Occipital lobe (tissue), 2 donors: Measurements from ENCODE around the gene MAP4K3. TPM values are rescaled to one million over a fixed set of nuclear protein-coding genes. Genes with fewer than 3 reads are reported as not detected.
"Not testable (repeated sequence)": the region's sequence is repeated elsewhere in the genome, so short reads cannot be mapped to it uniquely, and the experiment has no call there.

Source experiments
- DNase-seq: peaks from one replicate; lab custom pipeline; 2025; lab: John Stamatoyannopoulos, UW
- total RNA-seq: library from RNA; depleted of rRNA; stranded (reverse); fragments of >200 nt; gene quantifications from one replicate; pipeline ENCODE4 v1.2.3, GENCODE V29; 2014

Gene MAP4K3
- total RNA-seq, 1 donor from 2014 or later, result 122 TPM

GRCh38 chr2:39375917-39376316 is 61.2 kb downstream of the MAP4K3 start:
- no peak for DNase-seq

- DNase-seq, result no peak
Observed at GRCh38 chr2:39373181-39373802, 63.8 kb downstream of the MAP4K3 start.

GRCh38 chr2:39370101-39370500 is 67.0 kb downstream of the MAP4K3 start:
- DNase-seq, result no peak

- DNase-seq, result no peak
Observed at GRCh38 chr2:39368846-39369245, 68.2 kb downstream of the MAP4K3 start.

- no peak for DNase-seq
Observed at GRCh38 chr2:39368376-39368775, 68.7 kb downstream of the MAP4K3 start.

- DNase-seq, result no peak
Observed at GRCh38 chr2:39362595-39362994, 74.5 kb downstream of the MAP4K3 start.

- DNase-seq, result no peak
Observed at GRCh38 chr2:39361511-39361910, 75.6 kb downstream of the MAP4K3 start.

GRCh38 chr2:39360342-39360741 is 76.7 kb downstream of the MAP4K3 start:
- not testable (repeated sequence) for DNase-seq

- no peak for DNase-seq
Observed at GRCh38 chr2:39359453-39360038, 77.5 kb downstream of the MAP4K3 start.

- DNase-seq, result no peak
Observed at GRCh38 chr2:39356922-39357639, 80.0 kb downstream of the MAP4K3 start.

GRCh38 chr2:39350658-39351057 is 86.4 kb downstream of the MAP4K3 start:
- DNase-seq, result no peak

- DNase-seq, result no peak
Observed at GRCh38 chr2:39338502-39338901, 98.6 kb downstream of the MAP4K3 start.

- no peak for DNase-seq
Observed at GRCh38 chr2:39335930-39336329, 101.2 kb downstream of the MAP4K3 start.

- DNase-seq, result no peak
Observed at GRCh38 chr2:39334978-39335377, 102.1 kb downstream of the MAP4K3 start.

GRCh38 chr2:39334529-39334928 is 102.6 kb downstream of the MAP4K3 start:
- DNase-seq, result no peak

GRCh38 chr2:39326644-39327043 is 110.4 kb downstream of the MAP4K3 start:
- DNase-seq, result no peak

- no peak for DNase-seq
Observed at GRCh38 chr2:39325966-39326365, 111.1 kb downstream of the MAP4K3 start.

- not testable (repeated sequence) for DNase-seq
Observed at GRCh38 chr2:39321056-39322035, 115.7 kb downstream of the MAP4K3 start.

GRCh38 chr2:39320162-39320561 is 116.9 kb downstream of the MAP4K3 start:
- no peak for DNase-seq

- no peak for DNase-seq
Observed at GRCh38 chr2:39313575-39313974, 123.5 kb downstream of the MAP4K3 start.

- DNase-seq, result no peak
Observed at GRCh38 chr2:39311469-39311868, 125.6 kb downstream of the MAP4K3 start.

- DNase-seq, result no peak
Observed at GRCh38 chr2:39308778-39309177, 128.3 kb downstream of the MAP4K3 start.
